Myocyte (in vitro differentiated cells): ENCODE results near the gene POGLUT3. TPM values are rescaled to one million over a fixed set of nuclear protein-coding genes. Genes with fewer than 3 reads are reported as not detected.

Source experiments
- DNase-seq: peaks from one replicate; pipeline ENCODE4 v3.0.0-alpha.2; 2012; ENCODE audit warnings: low read depth
- polyA plus RNA-seq: library from polyadenylated mRNA; unstranded; fragments of >200 nt; gene quantifications from one replicate; pipeline ENCODE4 v1.2.1, GENCODE V29; 2012; ENCODE audit warnings: missing spikeins
- total RNA-seq: library from RNA; depleted of rRNA; stranded (reverse); fragments of >200 nt; gene quantifications from 2 replicates; pipeline ENCODE4 v1.2.3, GENCODE V29; 2014

POGLUT3 gene, protein sequence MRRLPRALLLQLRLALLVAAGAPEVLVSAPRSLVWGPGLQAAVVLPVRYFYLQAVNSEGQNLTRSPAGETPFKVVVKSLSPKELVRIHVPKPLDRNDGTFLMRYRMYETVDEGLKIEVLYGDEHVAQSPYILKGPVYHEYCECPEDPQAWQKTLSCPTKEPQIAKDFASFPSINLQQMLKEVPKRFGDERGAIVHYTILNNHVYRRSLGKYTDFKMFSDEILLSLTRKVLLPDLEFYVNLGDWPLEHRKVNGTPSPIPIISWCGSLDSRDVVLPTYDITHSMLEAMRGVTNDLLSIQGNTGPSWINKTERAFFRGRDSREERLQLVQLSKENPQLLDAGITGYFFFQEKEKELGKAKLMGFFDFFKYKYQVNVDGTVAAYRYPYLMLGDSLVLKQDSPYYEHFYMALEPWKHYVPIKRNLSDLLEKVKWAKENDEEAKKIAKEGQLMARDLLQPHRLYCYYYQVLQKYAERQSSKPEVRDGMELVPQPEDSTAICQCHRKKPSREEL
- total RNA-seq = 22.1 and 22.3 TPM in 2 replicates
- 15.8 TPM for polyA plus RNA-seq

DNA sequence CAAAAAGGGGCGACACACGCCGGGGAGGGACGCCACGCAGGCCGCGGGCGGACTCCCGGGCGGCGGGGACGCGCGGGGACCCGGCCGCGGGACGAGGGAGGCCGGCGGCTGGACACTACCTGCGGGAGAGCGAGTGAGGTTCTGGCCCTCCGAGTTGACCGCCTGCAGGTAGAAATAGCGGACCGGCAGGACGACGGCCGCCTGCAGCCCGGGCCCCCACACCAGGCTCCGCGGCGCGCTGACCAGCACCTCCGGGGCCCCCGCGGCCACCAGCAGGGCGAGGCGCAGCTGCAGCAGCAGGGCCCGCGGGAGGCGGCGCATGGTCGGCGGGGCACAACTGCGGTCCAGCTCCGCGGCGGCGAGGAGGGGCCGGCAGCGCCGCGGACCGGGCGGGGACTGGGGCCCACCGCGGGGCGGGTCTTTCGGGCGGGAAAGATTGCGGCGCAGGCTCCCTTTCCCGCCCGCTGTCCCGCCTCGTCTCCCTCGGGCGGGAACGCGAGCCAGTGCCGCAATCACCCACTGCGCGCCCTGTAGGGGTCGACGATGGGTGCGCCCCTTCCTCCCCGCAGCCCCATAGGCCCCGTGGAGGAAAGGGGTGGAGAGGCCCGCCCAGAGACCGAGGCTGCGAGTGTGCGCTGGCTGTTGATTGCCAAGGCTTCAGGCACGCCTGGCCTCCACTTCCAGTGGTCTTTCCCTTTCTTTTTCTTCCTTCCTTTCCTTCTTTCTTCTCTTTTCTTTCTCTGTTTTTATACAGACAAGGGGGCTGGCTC lies at the start of gene POGLUT3:
Gene POGLUT3, minus strand, starts transcription at position 339 of the 770 bp plus-strand sequence. Its CDS starts 18 bp downstream, at position 321.
- peak; percentile 75 for DNase-seq

DNA sequence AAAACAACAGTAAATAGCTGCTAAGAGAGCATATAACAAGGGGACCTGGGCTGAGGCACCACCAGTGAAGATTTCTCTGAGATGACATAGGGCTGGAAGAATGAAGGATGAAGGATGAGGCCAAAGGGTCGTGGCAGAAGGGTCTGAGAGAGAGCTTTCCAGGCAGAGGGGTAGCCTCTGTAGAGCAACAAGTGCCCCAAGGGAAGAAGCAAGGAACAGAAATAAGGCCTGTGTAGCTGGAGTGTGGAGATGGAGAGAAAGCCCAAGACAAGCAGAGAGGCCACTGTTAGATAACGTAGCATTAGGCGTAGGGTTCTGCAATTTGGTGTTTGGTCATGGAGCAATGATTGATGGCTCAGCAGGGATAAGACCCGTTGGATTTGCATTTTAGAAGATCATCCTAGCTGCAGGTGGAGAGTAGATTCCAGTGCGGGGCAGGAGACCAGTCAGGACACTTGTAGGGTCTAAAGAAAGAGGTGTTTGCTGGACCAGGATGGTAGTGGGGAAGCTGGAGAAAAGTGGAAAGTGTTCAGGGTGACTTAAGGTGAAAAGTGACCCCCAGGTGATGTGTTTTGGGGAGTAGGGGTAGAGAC lies 47.8 kb upstream of the POGLUT3 start:
- no peak for DNase-seq

DNA sequence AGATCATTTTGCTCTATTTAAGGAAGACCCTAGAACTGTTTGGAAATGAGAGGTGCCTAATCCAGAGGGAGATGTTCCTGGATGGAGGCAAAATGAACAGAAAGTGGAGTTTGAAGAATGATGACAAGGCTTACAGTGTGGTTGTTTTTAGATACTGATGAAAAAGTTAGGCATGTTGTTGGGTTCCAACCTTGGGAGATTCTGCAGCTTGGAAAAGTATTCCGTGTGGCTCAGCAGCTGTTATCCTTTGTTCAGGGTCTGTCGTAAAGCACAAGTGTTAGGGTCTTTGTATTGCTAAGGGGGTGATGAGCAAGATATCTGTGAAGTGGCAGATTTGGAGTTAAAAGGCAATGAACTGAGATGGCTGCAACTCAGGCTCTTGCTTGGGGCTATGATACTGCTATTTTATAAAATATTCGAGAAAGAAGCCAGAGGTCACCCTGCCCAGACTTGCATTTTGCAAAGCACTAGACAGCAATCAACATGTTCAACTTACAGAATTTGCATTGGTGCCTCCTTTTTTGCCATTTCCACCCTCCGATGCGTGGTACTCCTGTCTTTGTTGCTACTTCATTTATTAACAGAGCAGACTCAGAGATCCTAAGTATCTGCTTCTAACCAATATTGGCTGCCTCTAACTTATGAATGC lies 45.3 kb upstream of the POGLUT3 start:
- DNase-seq = peak; percentile 68

- peak; percentile 47 for DNase-seq
These were observed 43.3 kb upstream of the POGLUT3 start for GRCh38 chr11:108541531-108541930.

DNA sequence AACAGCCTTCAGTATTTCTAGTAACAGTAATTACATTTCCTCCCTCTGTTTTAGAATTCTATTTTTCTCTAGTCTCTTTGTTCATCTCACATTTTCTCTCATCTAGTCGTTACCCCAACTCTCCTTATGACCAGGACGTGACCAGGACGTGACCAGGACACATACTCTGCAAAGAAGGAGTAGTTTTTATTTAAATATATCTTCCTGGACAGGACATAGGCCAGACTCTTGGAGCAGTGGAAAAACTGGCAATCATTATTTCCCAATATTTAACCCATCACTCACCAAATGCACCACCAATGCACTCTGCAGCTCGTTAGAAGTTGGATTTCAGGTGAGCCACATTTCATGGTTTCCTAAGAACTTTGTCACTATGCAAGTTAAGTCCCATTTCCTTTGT lies 40.3 kb upstream of the POGLUT3 start:
- no peak for DNase-seq

GRCh38 chr11:108538022-108538424 lies 39.8 kb upstream of the POGLUT3 start:
- DNase-seq = peak; percentile 37

DNA sequence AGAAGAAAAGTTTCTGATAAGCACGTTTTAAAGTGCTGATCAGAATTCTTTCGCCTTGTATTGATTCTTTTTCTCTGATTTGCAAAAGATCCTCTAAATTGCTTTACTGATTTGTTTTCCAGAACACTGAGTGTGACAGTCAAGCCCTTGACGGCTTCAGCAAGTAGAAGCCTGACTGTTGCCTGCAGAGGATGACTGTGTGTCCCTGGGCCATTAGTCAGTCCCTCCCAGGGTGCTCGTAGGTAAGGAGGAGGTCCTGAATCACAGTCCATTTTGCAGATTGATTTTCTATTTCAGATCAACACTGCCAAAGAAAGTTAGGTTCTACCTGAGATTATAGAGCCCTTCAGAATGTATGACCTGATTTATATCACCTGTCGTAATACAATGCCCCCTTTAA lies 38.6 kb upstream of the POGLUT3 start:
- DNase-seq = no peak

- DNase-seq = no peak
These were observed 37.3 kb upstream of the POGLUT3 start for GRCh38 chr11:108535384-108535955.

DNA sequence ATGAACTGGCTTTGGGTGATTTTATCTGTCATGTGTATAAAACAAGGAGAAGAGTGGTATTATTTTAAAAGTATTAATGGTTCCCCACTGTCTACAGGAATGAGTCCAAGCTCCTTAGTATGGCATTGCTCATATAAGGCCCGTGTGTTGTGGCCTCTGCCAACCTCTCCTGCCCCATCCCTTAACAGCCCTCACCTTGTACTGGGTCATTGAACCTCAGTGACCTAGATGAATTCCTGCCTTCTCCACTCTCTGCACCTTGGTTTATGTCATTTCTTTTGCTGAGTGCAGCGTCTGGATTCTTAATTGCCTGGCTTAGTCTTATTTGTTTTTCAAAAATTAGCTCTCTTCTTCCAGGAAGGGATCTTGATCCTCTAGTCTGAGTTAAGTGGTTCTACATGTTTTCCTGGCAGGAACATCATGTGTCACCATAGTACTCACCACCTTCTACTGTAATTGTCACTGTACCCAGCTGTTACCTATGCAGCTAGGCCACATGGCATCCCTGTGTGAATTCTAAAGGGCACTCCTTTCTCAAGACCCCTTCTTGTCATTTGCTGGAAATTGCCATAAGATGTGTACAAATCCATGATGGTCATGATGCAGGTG lies 36.2 kb upstream of the POGLUT3 start:
- no peak for DNase-seq

- DNase-seq = no peak
These were observed 32.2 kb upstream of the POGLUT3 start for GRCh38 chr11:108530426-108530825.

- no peak for DNase-seq
These were observed 29.2 kb upstream of the POGLUT3 start for GRCh38 chr11:108527382-108527781.

DNA sequence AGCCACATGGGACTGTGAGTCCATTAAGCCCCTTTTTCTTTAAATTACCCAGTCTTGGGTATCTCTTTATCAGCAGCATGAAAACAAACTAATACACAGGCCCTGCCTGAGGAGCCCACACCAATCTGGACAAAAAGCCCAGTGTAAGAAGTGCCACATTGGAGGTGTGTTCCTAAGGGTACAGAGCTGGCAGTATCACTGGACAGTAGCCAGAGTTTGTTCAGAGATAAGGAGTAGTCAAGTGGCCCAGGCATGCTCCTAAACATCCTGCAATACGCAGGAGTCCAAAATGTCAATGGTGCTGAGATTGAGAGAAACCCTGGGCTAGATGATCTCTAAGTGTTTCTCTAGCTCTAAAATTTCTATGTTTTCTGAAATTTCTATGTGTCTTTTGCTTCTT lies 27.0 kb upstream of the POGLUT3 start:
- DNase-seq = no peak

DNA sequence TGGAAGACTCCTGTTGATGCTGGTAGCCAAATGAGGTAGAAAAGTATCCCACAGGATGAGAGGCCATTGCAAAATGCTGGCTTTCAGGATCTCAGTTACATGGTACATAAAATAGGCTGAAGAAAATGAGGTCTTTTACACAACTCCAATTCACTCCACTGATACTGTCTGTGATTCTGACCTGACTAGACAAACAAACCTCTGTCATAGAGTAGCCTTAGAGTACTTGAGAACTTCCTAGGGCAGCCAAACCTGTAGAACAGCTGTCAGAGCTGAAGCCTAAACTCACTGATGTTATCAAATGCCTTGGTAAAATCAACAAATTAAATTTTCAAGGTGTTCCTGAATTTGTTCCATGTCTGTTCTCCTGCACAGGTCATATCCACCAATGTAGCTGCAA lies 26.2 kb upstream of the POGLUT3 start:
- DNase-seq = no peak

DNA sequence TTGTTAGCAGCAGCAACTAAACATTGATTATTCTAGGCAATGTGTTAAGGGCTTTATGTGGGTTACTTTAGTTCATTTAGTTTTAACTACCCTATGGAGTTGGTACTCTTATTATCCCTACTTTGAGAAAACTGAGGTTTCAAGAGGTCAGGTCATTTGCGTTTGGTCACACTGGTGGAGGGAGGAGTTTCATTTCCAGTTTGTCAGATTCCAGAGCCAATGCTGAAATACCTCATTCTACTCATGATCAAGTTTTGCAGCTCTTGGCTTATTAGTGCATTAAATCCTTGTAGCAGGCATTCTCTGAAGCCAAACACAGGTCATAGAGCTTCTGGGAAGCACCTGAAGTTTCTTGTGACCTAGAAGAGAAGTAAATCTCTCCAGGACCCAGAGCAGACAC lies 24.1 kb upstream of the POGLUT3 start:
- DNase-seq = no peak

DNA sequence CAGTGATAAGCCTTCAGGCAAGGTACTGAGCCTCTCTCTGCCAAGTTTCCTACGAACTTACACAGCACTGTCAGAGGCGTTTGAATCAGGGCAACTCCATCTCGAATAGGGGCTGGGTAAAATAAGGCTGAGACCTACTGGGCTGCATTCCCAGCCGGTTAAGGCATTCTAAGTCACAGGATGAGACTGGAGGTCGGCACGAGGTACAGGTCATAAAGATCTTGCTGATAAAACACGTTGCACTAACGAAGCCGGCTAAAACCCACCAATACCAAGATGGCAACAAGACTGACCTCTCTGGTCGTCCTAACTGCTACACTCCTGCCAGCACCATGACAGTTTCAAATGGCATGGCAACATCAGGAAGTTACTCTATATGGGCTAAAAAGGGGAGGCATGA lies 20.4 kb upstream of the POGLUT3 start:
- no peak for DNase-seq

DNA sequence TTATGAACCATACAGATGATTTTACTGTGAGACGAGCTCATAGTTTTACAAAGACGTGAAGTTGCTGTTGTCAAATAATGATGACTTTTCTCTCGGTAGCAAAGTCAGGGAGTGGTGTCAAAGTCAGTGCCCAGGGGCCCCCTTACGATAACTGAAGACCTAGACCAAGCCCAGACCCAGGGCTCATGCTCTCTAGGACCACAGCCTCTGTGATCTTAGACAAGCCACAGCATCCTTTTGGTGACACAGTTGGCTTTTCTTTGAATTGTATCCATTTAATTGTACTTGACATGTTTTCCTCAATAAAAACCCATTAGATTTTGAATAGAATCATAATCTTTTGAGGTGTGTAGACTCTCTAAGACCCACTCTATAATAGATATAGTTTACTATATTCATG lies 17.9 kb upstream of the POGLUT3 start:
- no peak for DNase-seq

DNA sequence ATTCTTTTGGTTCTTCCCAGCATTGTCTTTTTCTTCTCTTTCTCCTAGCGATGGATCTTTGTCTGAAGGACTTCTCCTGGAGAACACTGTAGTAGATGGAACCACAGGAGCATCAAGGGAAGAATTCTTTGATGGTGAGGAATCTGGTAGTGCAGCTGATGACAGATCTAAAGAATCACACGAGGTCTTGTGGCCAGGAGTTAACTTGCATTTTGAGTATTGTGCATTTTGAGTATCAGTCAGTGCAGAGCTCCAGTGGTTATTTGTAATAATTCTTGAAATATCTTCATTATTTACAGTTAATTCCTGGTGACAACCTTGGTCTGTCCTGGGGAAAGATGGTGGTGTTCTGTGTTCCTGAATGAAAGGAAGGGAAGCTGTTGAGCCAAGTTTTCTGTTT lies 14.5 kb upstream of the POGLUT3 start:
- no peak for DNase-seq

GRCh38 chr11:108511851-108512474 lies 13.8 kb upstream of the POGLUT3 start:
- DNase-seq = peak; percentile 70

DNA sequence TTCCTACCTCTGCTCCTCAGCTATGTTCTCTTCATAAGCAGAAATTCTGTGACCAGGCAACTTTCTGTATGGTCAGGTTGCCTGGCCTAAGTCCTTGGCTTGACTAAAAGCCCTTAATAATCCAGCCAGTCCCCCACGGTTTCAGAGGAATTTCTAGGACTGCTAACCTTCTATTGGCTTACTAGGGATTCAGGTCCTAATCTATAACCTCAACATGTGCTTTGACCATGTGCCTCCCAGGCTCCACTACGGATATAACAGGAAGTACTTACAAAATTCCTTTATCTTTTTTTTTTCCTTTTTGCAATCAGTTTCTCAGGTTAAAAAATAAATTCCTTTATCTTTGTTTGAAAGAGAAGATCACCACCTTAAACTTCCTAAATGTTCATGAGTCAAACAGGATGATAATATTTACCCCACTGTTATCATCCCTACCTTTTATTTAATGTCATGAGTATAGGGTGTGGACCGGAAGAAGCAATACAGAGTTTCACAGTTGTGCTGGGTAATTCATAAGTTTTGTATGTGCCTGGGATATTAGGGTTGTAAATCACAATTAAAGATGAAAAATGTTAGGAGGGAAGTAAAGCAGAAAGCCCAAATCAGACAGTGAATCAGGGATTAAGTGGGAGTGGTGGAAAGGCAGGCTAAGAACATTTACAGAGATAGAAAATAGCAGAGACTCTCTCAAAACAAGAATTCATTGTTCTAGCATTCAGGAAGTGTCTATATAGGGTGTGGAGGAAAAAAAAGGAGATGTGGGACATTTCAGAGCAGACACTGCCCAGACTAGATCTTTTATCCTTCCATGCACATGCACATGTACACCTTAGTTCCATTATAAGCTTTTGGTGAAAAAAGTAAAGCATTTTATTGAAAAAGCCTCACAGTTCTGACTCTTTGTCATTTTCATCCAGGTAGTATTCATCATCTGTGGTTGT lies 10.7 kb upstream of the POGLUT3 start:
- DNase-seq = no peak
